HG03521 (cell line): ENCODE results near the gene FOXK2.
"Not testable (repeated sequence)": the region's sequence is repeated elsewhere in the genome, so short reads cannot be mapped to it uniquely, and the experiment has no call there.

Experiments
- ATAC-seq: cut with Tn5 transposase; IDR thresholded peaks from one replicate; pipeline ENCODE4 v1.9.1; 2021; ENCODE audit warnings: mild to moderate bottlenecking, moderate library complexity; ENCODE audit not compliant: unreplicated experiment

The FOXK2 gene

DNA sequence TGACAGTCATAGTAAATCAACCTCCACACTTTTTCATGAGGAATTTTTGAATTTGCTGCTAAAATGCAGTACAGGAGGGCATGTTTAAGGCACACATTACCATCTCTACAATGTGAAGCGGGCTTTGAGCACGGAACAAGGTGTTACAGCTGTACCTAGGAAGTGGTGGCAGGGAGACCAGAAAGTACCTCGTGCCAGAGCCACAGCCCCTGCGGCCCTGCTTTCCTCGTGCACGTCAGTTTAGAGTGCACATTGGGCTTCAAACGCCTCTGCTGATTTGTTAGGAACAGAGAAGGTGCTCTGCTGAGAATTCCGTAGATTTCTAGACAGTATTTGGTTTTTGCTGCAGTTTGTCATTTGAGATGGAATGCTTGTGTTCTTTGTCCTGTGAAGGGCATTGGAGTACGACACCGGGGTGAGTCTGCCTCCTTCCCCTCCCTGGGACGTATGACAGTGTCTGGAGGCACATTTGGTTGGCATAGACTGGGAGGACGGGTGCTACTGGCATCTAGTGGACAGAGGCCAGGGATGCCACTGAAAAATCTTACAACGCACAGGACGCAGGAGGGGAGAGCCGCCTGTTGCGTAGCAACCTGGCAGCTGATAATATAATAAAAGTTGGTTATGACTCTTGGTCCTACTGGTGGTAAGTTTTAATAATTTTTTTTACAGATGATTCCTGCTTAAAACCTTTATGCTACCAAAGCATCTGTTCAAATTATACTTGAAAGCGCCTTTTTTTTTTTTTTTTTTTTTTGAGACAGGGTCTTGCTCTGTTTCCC, 9.1 kb downstream of the FOXK2 start:
- no peak for ATAC-seq

DNA sequence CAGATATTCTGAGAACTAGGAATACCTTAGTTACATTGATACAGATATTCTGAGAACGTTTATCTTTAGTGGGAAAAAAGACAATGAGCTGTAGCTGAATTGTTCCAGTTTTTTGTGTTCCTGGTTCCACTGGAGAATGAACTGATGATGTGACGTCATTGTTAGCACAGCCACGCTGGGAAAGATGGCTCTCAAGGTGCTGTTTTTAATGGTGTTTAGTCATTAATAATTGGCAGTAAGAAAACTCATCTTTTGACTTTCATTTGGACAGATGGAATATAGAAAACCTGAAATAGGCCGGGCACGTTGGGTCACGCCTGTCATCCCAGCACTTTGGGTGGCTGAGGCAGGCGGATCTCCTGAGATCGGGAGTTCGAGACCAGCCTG, 10.4 kb downstream of the FOXK2 start:
- no peak for ATAC-seq

DNA sequence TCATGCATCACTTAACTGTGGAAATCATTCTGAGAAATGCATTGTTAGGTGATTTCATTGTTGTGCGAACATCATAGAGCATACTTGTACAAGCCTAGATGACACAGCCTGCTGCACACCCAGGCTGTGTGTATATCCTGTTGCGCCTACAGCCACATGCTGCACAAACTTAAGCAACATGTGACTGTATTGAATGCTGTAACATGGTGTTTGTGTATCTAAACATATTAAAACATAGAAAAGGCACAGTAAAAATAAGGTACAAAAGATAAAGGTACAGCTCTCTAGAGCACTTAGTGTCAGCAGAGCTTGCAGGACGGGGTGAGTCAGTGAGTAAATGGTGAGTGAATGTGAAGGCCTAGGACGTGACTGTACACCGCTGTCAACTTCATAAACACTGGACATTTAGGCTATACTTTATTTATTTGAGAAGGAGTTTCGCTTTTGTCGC, 11.9 kb downstream of the FOXK2 start:
- ATAC-seq: no peak

DNA sequence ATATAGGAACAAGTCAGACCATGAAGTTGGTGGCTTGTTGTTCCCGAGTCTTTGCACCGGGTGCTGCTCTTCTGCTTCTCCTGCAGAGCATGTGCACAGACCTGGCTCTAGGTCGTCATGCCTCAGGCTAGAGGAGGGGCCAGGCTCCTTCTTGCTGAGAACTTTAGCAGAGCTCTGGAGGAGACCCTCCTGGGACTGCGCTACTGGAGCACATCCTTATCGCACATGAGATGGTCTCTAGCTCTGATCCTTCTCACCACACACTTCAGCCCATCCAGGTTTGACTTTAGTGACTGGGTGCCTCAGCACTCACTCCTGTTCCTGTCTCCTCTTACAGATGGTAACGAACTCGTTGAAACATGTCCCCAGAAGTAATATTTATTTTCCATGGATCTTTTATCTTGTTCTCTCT, 14.9 kb downstream of the FOXK2 start:
- no peak for ATAC-seq

DNA sequence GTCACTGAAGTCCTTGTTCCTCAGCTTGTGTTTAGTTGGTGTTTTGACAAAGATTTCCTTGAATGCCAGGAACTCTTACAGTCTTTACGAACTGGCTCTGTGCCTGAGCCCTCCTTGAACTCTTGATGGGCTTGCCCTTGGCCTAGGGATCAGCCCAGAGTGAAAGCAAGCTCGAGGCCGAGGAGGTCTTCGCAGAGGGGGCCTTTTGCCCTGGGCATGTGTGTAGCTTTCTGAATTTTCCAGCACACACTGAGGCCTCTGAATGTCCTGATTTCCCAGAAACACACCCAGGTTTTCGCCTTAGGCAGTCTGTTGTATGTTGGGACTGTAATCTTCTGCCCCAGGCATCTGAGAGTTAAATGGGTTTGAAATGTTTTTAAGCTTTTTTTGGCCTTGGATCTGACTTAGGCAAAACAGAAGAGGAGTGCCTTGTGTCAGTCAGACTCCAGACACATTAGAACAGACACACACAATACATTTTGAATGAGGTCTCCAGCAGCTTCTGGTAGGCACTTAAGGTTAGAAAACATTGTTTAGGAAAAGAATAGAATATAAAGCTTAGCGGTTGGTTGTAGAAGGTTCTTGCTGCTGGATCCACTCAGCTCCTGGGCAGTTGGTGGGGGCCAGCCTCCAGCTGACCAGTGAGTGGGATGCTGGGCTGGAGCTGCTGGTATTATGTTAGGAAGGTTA, 17.1 kb downstream of the FOXK2 start:
- no peak for ATAC-seq

DNA sequence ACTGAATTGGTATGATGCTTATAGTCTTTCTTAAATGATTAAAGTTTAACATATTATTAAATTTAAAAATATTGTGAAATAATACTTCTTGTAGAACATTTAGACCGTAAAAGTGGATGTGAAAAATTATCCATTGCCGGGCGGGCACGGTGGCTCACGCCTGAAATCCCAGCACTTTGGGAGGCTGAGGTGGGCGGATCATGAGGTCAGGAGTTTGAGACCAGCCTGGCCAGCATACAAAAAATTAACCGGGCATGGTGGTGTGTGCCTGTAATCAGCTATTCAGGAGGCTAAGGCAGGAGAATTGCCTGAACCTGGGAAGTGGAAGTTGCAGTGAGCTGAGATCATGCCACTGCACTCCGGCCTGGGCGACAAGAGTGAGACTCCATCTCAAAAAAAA, 17.7 kb downstream of the FOXK2 start:
- ATAC-seq: not testable (repeated sequence)

DNA sequence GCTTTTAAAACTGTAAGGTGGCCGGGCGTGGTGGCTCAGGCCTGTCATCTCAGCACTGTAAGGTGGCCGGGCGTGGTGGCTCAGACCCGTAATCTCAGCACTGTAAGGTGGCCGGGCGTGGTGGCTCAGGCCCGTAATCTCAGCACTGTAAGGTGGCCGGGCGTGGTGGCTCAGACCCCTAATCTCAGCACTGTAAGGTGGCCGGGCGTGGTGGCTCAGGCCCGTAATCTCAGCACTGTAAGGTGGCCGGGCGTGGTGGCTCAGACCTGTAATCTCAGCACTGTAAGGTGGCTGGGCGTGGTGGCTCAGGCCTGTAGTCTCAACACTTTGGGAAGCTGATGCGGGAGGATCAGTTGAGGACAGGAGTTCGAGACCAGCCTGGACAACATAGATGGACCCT, 19.5 kb downstream of the FOXK2 start:
- not testable (repeated sequence) for ATAC-seq

DNA sequence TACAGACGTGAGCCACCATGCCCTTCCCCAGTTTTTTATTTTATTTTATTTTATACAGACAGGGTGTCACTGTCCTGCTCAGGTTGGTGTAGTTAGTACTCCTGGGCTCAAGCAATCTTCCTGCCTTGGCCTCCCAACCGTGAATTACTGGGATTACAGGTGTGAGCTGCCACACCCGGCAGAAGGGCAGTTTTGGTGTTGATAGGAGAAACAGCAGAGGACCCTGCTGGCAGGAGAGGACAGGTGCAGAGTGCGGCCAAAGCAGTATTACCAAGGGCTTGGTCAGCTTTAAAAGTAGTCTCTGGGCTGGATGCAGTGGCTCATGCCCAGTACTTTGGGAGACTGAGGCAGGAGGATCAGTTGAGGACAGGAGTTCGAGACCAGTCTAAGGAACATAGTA, 22.9 kb downstream of the FOXK2 start:
- no peak for ATAC-seq

DNA sequence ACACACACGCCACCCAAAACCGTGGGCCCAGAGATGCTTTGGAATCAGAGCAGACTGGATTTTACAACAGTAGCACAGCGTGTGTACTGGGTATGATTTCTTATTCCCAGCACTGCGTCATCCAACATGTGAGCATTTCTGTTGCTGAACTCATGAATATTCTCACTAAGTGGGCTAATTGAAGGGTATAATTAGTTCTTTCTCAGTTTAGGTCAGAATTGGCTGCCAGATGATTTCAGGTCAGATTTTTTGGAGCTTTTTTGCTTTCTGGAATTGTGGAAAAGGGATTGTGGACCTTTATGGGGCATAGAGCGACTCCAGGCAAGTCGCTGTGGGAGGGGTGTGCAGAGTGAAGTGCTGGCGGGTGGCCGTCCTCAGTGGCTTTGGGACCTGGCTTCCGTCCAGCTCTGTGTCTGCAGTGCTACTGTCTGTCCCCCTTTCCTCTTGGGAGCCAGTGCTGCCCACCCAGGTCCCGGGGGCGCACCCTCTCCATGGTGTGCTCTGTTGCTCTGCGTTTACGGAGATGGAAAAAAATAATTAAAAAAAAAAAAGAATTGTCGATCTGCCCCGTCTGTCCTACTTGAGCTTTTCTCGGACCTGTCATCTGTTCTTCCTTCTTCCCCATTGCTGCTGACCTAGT, 25.0 kb downstream of the FOXK2 start:
- no peak for ATAC-seq

DNA sequence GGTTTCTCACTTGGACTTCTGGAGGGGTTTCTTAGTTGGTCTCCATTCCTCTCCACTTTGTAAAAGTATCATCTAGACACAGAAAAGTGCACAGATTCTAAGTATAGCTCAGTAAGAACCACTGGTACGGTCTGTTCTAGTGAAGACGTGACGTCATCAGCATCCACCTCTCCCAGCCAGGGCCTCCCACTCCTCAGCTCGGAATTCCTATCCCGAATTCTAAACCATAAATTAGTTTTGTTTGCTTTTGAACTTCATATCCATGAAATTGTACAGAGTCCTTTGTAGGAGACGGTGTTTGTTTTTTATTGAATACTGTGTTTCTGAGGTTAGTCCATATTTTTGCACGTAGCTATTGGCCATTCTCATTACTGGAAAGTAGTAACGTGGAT, 25.5 kb downstream of the FOXK2 start:
- no peak for ATAC-seq

DNA sequence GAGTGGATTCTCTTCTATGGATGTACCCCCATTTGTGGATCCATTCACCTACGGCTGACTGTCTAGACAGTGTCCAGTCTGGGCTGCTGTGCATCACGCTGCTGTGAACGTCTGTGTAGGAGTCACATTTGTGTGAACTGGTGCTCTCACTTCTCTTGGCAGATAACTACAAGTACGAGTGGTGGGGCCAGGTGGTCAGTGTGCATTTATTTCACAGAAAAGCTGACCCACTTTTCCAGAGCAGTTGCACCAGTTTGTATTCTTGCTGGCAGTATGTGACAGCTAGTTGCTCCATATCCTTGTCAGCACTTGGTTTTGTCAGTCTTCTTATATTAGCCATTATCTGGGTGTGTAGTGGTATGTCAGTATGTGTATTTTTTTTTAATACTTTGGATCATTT, 28.4 kb downstream of the FOXK2 start:
- no peak for ATAC-seq

DNA sequence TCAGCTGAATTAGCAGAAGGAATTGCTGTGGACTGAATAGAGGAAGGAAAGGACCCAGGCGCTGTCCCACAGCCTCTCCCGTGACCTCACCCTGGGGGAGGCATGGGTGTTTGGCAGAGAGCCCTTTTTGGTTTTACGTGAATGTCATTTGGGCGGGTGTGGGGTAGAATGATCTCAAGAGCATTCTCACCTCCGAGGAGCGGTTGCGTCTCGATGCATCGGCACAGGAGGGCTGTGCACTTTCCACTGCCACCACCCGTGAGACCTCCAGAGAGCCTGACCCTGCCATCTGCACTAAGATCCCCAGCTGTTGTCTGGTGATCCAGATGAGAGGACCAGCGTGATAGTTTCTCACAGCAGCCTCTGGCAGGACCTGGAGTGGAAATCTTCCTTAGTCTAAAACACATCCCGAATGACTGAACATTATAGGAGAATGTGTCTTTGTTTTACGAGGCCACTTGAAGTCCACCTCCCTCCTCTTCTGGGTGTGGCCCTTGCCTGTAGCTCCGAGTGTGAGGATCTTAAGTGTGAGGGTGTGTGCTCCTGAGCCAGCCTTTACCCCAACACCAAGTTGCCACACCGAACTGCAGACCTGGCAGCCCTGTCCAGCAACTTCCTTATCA, 29.3 kb downstream of the FOXK2 start:
- no peak for ATAC-seq

DNA sequence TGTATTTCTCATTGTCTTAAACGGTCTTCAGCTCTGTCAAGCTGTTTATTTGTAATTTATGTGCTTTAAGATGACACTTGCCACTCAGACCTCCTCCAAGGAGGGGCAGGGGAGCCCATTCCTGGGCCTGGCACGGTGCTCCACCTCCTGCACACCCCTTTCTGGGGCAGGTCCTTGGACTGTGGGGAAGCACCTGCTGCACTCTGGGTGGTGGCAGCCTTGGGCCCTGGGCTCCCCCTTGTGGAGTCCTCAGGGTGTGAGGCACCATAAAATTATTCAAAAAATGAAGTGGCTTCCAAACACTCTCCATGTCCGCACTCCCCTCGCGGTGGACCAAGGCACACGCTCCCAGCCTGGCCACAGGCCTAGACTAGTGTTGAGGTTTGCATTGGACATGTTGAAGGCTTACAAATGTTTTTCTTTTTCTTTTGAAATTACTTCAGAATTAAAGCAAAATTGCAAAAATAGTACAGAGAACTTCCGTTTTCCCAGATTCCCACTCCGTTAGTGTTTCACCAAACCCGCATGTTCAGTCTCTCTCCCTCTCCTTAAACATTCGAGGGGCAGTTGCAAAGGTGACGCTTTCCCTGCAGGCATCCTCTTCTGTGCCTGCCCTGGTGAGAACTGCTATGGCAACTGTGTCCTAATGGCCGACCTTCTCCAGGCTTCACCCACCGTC, 32.4 kb downstream of the FOXK2 start:
- ATAC-seq: peak; percentile 86

DNA sequence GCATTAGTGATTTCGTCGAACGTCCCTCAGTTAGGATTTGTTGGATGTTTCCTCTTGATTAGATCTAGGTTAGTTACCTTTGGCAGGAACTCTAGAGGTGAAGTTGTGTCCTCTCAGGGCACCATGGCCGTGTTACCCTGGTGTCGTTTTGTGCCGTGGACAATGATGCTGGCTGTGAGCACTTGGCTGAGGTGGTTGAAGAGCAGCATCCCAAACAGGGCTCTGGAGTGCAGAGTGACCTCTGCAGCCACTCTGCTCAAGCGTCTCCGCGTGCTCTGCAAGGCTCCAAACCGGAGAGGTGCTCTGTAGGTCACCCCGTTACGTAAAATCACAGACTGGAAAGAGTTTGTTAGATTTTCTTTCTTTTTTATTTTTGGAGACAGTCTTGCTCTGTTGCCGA, 33.0 kb downstream of the FOXK2 start:
- ATAC-seq: no peak

DNA sequence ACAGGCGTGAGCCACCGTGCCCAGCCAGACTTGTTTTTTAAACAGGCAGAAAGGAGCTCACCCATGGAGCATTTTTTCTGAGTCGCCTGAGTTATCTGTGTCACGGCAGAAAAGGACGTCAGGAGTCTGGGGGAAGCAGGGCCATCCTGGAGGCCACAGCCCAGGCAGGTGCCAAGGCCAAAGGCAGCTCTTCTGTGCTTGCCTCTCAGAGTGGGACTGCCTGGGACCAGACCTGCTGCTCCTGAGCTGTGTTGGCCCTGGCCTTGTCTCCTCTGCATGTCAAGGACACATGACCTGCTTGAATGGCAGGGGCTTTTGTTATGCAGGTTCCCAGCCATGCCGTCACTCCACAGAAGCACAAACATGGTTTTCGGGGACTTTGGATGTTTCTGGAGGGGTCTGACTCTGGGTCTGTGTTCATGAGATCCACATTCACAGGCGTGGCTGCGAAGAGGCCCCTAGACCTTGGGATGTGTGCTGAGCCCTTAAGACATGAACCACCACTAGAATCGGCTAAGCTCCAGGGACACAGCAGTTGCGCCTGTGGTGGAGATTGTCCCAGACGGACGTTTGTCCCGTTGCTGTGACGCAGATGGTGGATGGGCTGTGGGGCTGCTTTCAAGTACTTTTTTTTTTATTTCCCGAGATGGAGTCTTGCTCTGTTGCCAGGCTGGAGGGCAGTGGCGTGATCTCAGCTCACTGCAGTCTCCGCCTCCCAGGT, 33.8 kb downstream of the FOXK2 start:
- no peak for ATAC-seq

DNA sequence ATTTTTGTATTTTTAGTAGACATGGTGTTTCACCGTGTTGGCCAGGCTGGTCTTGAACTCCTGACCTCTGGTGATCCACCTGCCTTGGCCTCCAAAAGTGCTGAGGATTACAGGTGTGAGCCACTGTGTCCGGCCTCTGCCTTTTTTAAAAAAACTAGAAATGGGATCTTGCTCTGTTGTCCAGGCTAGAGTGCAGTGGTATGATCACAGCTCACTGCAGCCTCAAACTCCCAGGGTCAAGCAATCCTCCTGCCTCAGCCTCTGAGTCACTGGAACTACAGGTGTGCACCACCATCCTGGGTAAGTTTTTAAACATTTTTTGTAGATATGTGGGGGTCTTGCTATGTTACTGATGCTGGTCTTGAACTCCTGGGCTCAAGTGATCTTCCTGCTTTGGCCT, 38.0 kb downstream of the FOXK2 start:
- ATAC-seq: not testable (repeated sequence)

DNA sequence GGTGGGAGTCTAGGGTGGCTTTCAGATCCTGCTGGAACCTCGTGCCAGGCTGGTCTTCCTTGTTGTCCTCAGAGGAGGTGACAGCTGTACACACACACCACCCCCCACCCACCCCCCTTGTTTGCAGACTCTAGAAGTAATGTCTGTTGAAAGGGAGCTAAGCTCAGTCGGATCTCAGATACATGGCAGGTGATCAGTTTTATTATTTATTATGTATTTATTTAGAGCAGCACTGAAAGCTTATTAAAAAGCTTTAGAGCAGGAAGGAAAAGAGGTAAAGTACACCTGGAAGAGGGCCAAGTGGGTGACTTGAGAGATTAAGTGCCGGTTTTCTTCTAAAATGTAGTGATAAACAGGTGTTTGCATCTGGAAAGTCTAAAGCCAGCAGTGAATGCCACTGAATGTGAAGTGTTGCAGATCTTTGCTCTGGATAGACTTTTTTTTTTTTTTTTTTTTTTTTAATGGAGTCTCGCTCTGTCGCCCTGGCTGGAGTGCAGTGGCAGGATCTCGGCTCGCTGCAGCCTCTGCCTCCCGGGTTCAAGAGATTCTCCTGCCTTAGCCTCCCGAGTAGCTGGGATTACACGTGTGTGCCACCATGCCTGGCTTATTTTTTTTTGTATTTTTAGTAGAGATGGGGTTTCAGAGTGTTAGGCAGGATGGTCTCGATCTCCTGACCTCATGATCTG, 40.2 kb downstream of the FOXK2 start:
- no peak for ATAC-seq

DNA sequence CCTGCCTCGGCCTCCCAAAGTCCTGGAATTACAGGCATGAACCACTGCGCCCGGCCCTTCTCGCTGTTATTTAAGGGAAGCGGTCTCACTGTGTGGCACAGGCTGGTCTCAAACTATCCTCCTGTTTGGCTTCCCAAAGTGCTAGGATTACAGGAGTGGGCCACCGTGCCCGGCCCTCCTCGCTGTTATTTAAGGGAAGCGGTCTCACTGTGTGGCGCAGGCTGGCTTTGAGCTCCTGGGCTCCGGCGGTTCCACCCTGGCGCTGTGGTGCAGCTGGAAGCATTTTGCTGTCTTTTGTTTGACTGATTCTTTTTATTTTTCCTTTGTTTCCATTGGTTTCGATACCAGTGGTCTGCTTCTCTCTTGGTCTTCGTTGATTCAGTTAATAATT, 40.7 kb downstream of the FOXK2 start:
- ATAC-seq: no peak

DNA sequence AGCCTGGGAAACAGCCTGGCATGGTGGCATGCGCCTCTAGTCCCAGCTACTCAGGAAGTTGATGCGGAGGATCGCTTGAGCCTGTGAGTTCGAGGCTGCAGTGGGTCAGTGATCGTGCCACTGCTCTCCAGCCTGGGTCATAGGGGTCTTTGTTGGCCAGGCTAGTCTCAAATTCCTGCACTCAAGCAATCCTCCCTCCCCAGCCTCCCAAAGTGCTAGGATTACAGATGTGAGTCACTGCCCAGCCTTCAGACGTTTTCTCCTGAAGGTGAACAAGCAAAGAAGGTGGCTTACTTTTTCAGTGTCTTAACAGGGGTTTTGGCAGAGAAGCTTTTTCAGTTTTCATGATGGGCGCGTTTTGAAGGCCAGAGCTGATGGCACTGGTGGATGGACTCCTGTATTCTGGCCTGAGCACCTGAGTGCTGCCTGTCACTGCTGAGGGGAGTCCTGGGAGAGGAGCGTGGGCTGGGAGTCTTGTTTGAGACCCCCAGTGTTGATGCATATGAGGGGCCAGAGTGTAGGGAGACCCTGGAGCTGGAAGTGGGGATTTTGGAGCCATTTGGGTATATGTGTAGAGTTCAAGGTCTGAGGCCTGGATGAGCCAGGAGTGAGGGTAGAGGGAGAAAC, 41.4 kb downstream of the FOXK2 start:
- no peak for ATAC-seq
